NCI-H524 (cell line): ENCODE results near the gene RBM3.

Experiments
- DNase-seq, 2 experiments: peaks; one replicate each; lab custom pipeline; 2025; lab: John Stamatoyannopoulos, UW

RBM3 gene

DNA sequence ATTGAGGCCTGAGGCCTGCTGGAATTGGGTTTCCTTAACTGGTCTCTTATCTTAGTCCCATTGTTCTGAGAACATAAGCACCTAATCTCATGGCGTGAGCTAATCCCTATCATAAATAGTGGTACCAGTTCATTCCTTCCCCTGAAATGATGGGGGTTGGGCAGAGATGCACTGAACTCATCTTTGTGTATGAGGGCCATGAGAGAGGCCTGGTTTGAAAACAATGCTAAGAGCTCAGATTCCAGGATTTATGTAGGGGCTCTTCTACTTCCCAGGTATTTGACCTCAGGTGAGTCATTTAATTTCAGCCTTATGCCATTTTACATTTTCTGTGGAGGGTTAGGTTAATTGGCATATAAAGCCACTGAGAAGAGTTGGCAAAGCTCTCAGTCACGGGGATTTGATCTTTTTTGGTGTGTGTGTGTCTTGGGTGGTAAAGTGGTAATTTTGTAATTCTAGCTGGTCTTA, 4.4 kb downstream of the RBM3 start:
- peak in 1 of 2 experiments; percentile 22 for DNase-seq

DNA sequence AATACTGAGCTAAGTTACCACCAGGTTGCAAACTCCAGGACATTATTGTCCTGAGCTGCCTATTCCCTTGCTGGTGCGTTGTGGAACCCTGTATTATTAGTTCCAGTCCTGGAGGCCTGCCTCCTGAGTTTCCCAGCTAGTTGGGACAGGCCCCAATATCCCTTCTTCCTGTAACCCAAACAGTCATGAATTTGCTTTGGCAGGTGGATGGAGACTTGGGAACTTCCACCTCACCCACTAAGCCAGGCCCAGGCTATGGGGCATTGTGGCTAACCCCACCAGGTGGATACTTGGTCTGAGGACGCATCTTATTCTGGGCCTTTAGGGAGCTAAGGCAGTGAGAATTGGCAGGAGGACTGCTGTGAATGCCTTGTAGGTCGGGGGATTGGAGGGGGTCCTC, 5.0 kb downstream of the RBM3 start:
- no peak for DNase-seq

DNA sequence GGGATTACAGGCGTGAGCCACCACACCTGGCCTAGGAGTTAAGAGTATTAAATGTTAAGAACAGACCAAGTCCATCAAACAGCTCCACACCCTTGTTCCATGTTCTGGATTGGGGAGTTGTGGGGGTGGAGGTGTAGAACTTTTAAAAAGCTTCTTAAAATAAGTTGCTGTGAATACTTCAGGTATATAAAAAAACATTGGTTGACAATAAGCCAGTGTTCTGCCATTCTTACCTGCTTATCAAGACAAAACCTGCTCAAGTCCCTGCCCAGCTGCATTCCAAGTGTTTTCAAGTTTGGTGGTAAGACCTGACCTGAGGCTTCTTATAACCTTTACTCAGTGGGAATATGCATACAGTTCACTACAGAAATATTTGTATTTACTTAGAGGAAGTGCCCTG, 6.4 kb downstream of the RBM3 start:
- no peak for DNase-seq

DNA sequence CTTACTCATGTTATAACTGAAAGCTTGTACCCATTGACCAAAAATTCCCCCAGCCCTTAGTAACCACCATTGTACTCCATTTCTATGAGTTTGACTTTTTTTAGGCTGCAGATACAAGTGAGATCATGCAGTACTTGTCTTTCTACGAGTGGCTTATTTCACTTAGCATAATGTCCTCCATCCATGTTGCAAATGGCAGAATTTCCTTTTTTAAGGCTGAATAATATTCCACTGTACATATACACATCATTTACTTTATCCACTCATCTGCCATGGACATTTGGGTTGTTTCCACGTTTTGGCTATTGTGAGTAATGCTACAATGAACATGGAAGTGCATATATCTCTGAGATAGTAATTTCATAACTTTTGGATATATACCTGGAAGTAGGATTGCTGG, 10.4 kb downstream of the RBM3 start:
- DNase-seq = no peak

DNA sequence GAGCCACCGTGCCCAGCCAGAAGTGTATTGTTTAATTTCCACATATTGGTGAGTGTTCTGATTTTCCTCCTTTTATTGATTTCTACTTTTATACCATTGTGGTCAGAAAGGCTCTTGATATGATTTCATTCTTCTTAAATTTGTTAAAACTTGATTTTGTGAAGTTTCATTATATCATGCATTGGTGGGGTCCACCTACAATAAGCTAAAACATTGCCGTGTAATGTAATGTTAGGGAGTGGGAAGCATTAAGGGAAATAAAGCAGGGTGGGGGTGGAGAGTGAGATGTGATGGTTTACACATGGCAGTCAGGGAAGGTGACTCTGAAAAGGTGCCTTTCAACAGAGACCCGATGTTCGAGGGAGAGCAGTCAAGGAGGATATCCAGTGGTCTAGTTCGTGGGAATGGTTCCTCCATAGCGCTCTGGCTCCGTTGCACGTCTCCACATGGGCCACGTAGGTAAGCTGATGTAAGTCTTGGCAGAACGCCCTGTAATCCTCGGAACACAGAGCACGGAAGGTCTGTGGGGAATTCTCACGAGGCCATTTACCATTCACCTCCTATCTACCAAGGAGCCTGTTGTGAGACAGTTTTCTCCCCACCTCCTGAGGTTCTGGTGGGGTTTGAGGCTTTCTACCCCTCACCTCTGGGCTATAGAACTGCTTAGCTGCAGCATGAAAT, 15.3 kb downstream of the RBM3 start:
- DNase-seq = peak; percentile 53 to 70

DNA sequence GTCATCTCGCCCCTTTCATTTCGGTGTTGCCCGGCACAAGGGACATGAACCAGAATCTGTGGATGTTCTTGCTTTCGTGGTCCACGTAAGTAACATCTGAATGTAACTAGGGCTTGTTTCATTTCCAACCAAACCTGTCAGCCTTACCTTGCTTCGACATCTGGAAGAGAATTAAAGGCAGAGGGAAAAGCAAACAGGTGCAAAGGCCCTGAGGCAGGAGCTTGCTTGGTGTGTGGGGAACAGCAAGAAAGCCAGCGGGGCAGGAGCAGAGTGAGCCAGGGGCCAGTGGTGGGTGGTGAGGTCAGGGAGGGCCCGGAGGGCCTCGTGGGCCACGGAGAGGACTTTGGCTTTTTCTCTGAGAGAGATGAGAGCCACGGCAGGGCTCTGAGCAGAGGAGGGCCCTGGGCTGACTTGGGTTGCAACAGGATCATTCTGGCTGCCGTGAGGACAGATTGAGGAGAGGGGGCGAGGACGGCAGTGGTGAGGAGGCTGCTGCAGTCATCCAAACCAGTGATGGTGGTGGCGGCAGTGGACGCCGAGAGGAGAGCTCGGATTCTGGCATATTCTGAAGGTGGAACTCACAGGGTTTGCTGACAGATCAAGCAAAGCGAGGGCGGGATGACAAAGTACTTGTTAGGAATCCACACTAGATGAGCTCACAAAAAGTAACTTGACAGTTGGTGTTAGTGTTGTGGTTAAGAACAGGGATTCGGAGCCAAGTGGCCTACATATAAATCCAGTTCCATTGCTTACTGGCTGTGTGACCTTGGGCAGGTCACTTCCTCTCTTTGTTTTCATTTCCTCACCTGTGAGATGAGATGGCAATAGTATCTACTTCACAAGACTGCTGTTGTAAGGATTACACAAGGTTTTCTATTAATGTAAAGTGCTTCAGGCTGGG, 16.2 kb downstream of the RBM3 start:
- no peak for DNase-seq

DNA sequence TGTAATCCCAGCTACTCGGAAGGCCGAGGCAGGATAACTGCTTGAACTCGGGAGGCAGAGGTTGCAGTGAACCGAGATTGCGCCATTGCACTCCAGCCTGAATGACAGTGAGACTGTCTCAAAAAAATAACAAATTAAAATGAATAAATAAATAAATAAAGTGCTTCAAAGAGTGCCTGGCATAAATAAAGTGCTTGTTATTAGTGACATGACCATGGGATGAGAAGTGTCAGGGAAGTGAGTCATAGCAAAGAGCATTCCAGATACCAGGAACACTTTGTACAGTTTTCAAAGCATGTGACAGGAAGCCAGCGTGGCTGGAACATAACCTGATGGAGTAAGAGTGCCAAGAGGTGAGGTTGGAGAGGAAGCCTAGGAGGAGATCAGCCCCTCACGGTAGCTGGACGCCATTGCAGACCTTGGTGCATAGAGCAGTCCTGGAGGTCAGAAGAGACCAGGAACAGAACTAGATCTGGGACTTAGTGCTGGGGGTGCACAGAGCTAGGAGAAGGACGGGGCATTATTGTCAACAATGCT, 17.0 kb downstream of the RBM3 start:
- DNase-seq = no peak

DNA sequence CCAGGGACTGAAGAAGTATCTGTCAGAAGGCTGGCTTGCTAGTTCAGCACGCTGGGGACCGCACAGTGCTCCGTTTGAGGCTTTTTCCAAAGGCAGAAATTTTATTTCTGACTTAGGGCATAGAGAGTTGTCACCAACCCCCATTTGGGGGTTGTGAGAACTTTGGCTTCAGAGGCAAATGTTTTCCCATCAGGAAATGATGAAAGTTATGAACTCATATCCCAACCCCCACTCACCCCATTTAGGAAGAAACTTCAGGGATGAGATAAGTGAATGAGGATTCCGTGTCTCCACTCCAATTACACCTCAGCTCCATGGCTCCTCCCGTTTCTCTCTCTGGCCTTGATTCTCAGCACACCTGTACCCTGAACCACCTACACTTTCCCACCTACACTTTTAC, 18.7 kb downstream of the RBM3 start:
- DNase-seq = no peak

DNA sequence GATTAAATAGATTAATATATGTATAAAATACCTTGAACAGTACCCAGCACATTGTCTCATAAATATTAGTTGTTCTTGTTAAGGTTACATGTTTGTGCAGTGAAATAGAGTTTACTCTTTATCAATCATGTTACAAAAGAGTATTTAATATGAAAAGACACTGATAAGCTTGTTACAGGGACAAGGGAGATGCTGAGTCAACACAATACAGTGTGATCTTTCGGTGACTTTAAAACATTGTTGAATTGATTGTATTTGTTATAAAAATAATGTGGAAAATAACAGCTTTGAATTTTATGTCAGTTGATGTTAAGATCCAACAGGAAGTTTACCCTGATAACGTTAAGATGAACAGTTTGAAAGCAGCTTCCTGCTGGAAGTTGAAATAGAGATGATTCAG, 21.6 kb downstream of the RBM3 start:
- DNase-seq = no peak

DNA sequence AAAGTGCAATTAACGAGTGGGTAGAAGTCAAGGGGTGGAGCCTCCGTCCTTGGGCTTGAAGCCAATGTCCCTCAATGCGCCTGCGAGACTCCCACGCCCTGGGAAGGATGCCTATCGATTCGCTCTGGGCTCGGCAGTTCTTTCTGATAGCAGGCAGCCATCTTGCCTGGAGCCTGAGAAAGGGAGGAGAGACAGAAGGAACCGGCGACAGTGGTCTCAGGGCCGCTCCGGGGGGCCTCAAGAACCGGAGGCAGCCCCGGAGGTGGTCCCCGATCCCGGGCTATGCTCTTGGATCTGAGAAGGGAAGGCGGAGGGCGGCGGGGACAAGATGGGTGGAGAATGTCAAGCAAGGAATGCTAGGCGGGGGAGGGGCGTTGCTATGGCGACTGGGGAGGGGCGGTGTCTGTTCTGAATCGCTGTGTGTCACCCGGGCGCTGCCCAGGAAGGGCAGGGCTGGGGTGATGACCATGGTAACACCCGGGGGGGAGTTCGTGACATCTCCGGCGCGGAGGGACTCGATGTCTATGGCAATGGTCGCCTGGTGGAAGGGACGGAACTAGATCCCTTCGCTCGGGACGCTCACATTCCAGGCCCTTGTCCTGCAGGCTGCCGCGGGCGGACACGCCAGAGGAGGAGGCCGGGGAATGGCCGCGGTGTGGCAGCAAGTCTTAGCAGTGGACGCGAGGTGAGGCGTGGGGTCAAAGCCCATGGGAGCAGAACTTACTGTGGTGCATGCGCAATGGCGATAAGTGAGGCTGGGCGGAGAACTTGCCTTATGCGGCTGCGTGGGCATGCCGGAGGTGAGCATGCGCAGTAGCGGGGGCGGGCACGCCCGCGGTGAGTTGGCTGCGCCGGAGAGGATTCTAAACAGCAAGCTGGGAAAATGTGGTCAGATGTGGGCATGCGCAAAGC, 23.3 kb downstream of the RBM3 start, which contains the start of gene WDR13:
Gene WDR13 (plus strand): TSS at position 140 of the 912 bp plus-strand sequence. CDS start 505 bp downstream, at position 645.
- DNase-seq = peak; percentile 87 to 93

DNA sequence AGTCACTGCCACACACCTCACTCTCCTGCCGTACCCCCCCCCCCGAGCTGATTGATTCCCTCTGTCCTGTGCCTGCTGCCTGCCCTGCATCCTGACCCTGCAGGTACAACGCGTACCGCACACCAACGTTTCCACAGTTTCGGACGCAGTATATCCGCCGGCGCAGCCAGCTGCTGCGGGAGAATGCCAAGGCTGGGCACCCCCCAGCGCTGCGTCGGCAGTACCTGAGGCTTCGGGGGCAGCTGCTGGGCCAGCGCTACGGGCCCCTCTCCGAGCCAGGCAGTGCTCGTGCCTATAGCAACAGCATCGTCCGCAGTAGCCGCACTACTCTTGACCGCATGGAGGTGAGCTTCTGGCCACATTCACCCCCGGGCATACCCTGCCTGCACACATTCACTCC, 24.3 kb downstream of the RBM3 start:
- DNase-seq = no peak

DNA sequence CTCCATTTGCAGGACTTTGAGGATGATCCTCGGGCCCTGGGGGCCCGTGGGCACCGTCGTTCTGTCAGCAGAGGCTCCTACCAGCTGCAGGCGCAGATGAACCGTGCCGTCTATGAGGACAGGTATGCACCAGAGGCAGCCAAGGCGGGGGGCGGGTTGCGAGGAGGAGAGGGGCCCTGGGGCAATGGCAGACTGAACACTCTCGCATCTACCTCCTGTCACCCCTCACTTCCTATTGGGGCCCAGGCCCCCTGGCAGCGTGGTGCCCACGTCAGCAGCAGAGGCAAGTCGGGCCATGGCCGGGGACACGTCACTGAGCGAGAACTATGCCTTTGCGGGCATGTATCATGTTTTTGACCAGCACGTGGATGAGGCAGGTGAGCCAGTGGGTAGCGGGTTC, 25.1 kb downstream of the RBM3 start:
- no peak for DNase-seq

DNA sequence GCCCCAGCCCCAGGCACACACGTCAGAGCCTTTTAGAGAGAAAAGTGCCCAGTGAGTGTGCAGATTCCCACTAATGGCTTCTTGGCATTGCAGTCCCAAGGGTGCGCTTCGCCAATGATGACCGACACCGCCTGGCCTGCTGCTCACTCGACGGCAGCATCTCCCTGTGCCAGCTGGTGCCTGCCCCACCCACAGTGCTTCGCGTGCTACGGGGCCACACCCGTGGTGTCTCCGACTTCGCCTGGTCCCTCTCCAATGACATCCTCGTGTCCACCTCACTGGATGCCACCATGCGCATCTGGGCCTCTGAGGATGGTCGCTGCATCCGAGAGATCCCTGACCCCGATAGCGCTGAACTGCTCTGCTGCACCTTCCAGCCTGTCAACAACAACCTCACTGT, 25.9 kb downstream of the RBM3 start:
- DNase-seq = no peak

DNA sequence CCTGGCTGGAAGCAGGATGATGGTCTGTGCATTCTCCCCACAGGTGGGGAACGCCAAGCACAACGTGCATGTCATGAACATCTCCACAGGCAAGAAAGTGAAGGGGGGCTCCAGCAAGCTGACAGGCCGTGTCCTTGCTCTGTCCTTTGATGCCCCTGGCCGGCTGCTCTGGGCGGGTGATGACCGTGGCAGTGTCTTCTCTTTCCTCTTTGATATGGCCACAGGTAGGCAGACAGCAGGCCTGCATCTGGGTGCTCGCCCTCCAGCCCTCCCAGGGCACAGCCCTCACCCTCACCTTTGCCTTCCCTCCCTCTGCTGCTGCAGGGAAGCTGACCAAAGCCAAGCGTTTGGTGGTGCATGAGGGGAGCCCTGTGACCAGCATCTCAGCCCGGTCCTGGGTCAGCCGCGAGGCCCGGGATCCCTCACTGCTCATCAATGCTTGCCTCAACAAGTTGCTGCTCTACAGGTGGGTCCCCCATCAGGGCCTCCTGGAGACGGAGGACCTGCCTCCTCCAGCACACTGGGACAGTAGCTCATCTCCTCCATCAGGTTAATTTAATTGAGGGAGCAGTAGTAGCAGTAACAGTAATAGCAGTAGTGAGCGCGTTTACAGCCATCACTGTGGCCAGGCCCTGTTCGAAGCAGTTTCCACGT, 27.6 kb downstream of the RBM3 start:
- DNase-seq = no peak

DNA sequence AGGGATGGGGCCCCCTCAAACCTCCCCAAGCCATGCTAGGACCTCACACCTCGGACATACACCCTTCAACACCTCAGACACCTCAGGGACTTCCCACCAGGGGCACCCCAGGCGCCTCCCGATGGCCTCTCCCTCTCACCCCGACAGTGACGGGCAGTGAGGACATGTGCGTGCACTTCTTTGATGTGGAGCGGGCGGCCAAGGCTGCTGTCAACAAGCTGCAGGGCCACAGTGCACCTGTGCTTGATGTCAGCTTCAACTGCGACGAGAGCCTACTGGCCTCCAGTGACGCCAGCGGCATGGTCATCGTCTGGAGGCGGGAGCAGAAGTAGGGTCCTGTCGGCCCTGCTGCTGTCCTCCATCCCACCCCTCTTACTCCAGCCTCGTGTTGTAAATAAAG, 30.4 kb downstream of the RBM3 start:
- no peak for DNase-seq

DNA sequence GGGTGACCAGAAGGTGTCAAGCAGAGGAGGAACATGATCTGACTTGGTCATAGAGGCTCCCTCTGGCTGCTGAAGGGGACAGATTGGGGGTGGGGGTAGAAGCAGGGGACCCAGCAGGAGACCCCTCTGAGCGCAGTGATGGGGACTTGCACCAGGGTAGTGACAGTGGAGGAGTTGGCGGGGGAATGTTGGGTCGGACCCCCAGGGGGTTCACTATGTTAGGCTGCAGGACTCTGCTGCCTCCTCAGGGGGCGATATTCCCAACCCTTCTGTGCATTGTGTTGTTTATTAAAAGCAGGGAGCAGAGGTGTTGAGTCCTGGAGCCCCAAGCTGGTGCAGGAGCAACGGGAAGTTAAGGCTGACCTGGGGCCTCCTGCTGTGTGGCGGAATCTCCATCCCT, 31.8 kb downstream of the RBM3 start:
- no peak for DNase-seq

DNA sequence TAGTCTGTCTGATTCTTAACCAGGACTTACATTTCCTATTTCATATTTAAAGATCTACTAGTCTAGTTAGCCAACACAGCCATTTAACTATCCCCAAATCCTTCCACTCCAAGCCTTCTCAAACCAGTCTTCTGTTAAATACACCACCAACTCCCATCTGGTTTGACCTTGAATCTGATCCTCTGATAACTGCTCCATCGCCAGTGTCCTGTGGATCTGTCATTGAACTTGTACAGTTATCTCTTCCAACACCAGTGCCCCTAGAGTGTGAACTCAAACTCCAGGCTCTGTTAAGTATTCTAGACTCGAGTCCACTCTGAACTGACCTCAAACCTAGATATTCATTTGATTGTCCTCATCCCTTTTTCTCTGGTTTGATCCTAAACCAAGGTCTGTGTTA, 37.4 kb downstream of the RBM3 start:
- DNase-seq = no peak

DNA sequence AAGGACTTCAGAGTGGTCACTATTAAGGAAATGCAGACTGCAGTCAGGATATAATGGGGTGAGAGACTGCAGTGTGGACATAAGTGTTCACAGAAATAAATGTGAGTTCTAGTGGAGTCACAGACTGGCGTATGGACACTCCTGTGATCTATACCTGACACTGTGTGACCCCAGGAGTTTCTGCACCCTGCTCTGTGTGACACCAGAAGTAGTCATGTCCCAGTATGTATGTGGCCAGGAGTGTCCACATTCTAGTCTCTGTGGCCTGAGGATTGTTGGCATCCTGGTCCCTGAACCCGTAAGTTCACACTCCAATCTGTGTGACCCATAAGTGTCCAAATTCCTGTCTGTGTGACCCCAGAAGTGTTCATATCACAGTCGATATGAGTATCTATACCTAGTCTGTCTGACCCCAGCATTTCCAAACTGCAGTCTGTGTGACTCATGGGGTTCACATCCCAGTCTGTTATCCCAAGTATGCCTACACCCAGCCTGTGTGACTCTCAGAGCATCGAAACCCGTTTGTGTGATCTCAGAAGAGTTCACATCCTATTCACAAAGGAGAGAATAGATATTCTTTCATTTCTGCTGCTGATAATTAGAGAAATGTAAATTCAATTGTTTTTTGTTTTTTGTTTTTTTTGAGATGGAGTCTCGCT, 39.3 kb downstream of the RBM3 start:
- DNase-seq = no peak

DNA sequence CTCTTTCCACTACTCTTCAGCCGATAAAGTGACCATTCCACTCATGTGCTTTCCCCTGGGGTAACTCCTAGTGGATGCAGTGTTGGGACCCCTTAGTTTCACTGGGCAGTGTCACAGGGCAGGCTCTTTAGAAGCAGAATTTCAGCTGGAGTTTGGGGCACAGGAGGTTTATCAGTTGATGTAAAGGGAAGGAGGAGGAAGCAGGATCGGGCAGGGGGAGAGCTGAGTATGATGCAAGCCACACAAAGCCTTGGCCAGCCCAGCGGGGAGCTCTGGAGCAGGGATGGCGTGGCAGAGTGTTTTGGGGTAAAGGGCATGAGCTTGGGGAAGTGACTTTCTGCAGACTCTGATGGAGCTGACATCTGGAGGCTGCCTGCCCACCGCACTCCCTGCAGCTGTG, 42.3 kb downstream of the RBM3 start:
- no peak for DNase-seq

DNA sequence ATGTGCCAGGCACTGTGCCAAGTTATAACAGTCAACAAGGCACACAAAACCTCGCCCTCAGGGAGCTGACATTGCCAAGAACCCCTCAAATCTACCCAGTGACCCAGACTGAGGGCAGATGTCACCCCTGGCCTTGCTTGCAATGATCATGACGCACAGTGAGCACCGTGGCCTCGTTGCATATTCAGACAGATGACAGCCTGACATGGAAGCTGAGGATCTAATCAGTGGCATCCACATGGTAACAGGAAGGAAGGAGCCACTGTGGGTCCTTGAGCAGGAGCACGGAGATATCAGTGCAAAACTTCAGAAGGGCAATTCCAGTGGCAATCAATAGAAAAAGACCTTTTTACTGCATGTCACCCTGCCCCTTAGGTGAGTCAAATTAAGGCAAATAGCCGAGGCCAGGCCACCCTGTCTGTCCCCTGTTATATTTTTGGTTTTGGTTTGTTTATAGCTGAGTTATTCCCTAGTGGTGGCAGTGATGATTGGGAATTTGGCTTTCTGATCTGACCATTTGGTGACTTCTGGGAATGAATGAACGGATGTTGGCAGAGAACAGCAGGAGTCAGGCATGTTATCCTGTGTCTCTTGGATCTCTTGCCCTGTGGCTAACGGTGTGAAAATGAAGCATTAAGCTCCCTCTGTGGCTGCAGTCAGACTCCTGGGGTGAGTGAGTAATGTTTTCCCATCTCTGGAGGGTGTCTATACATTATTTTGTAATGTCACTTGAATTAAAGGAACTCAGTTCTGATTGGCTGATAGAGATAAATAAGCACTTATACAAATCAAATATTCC, 43.5 kb downstream of the RBM3 start:
- no peak for DNase-seq
